TTC549 (cell line): ENCODE results near the gene NLRC5.
"Not testable (repeated sequence)": the region's sequence is repeated elsewhere in the genome, so short reads cannot be mapped to it uniquely, and the experiment has no call there.

ENCODE experiments used
- FAIRE-seq: peaks from 2 replicates; lab custom pipeline; 2012; peaks lifted over from hg19 to GRCh38; lab: Jason Lieb, UNC

NLRC5 gene

DNA sequence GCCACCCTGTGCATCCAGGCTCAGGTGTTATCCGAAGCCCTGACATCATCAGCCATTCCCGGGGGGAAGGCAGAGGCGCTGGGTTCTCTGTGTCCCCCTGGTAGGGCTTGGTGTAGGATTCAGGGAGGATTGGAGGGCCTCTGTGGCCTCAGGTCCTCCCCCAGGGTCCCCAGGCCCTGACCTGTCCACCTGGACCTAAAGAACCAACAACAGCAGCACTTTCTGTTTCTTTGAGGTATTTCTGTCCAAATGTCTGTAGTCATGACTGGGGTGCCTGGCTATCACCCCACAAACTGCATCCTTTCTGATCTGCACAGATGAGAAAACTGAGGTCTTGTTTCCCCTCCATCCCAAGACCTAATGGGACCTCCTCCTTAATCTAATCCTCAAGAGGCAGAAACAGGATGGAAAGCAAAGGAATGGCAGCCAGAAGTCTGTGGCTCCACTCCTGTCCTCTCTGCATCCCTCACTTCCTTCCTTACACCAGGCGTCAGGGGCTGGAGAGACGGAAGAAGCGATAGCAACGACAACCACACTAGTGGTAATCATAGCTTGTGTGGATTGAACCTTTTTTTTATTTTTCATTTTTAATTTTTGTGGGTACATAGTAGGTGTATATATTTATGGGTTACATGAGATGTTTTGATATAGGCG is 11.8 kb downstream of the NLRC5 start:
- FAIRE-seq, result no peak

DNA sequence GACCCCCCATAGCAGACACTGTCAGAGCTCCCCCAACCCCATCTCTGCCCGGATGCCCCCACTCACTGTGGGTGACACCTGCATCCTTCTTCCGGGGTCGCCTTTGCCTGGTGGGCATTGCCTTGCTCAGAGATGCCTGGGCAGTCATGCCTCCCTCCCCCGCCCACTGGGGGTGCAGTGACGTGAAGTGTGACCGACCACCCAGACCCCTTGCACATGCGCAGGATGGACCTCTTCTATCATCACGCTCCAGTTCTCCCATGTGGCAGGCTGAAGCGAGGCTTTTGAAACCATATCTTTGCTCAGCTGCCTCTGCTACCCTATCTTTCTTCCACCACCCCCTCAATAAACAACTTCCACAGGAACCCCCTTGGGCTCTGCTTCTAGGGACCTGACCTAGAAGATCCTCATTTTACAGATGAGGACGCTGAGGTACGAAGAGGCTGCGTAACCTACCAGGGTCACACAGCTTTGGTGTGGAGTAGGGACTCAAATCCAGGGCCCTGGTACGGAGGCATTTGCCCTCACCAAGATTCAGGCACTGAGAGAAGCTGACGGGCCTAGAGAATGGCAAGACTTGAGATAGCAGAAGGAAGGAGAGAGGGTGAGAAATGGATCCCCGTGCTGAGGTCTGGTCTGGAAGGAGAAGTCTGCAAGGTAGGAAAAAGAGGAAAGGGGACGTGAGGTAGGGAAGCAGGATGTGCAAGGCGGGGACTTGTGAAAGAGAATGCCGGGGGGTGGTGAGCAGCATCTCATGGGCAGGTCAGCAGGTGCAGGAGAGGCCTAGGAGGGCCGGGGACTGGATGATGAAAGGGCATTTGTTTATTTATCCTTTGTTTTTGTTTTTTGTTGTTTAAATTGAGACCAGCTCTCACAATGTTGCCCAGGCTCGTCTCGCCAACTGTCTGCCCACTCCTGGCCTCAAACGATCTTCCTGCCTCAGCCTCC is 14.4 kb downstream of the NLRC5 start:
- no peak for FAIRE-seq

DNA sequence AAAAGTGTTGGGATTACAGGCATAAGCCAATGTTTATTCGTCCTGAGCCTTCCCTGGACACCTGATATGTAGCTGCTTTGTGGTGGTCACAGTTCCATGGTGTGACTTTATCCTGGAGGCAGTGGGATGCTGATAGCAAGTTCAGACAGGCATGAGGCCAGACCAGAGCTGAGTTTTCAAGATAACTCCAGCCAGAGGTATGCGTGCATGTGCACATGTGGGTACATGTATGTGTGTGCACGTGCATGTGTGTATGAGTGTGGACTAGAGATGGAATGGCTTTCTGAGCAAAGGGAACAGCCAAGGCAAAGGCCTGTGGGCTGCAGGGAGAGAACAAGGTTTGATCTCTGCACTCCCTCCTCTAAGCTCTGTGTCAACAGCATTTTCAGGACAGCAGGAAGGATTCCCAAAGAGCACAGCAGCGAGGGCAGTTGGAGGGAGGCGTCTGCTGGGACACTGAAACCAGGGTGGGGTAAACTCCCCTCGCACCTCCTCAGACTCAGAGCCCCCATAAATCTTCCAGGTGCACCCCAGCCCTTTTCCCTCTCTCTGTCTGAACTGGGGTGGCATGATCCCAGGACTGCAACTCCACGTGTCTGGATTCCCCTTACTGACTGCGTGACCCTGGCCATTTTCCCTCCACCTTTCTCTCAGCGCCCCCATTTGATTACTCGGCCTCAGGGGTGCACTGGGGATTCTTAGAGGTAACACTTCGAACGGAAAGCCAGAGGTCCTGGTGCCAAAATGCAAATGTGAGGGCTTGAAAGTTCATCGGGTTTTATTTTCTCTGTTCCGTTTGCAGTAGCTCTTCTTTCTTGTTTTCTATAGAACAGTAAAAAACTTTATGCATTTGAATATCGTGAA is 15.3 kb downstream of the NLRC5 start:
- no peak for FAIRE-seq

DNA sequence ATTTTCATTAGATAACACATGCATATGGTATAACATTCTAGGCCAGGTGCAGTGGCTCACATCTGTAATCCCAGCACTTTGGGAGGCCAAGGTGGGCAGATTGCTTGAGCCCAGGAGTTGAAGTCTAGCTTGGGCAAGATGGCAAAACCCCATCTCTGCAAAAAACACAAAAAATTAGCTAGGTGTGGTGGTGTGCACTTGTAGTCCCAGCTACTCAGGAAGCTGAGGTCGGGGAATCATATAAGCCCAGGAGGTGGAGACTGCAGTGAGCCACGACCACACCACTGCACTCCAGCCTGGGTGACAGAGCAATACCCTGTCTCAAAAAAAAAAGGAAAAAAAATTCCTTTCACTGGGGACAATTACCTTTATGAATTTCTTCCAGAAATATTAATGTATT is 16.2 kb downstream of the NLRC5 start:
- not testable (repeated sequence) for FAIRE-seq

DNA sequence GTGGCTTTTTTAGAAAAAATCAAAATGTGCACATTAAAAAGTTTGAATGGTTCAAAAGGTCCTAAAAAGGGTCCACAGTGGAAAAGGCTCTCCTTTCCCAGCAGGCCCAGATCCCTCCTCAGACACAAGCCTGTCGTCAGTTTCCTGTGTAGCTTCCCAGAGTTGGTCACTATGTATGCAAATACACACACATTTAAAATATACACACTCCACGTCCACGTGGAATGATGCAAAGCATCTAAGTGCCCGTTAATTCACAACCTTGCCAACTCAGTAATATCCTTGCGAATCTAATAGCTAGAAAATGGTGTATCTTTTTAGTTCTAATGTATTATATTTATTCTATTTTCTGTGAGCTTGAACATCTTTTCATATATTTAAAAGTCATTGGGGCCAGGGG is 17.7 kb downstream of the NLRC5 start:
- no peak for FAIRE-seq

DNA sequence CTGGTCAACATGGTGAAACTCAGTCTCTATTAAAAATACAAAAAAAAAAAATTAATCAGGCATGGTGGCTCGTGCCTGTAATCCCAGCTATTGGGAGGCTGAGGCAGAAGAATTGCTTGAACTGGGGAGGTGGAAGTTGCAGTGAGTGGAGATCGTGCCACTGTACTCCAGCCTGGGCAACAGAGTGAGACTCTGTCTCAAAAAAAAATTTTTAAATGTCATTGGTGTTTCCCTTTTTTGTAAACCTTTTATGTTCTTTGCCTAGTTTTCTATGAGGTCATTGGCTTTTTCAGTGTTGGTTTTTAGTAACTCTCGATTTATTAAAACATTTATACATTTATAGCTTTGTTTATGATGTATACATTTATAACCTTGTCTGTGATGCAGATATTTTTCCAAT is 18.2 kb downstream of the NLRC5 start:
- FAIRE-seq, result no peak

DNA sequence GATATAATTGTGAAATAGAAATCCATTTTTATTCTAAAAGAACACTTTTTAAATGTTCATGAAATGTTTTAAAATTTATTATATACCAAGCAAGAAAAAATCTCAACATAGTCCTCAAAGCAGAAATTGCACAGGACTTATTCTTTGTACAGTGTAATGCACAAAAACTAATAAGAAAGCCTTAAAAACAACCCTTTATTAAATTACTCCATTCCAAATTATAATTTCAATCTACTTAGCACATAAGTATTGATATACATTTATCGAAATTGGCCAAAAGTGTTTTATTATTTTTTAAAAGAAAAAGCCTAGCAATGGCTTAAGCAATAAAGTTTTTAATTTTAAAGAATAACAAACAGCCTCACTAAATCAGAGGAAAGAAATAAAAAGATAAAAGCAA is 19.1 kb downstream of the NLRC5 start:
- FAIRE-seq, result no peak

DNA sequence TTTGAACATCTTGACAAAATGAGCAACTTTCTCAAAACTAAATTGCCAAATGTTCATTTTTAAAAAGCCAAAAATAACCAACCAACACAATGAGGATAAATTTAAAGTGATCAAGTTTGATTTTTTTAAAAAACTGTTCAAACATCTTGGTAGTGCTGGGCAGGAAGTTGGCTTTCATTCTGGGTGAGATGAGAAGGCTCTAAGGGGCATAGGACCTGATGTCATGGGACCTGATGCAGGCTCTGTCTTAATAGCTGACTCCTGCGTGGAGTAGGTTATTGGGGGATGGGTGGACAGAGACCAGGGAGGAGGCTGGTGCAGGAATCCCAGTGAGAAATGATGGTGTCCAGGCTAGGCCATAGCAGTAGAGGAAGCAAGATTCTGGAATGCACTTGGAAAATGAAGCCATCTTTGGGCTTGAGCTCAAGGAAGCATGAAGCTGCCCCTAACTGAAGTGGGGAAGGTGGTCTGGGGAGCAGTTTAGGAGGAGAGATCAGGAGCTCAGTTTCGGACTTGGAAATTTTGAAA is 20.4 kb downstream of the NLRC5 start:
- no peak for FAIRE-seq

DNA sequence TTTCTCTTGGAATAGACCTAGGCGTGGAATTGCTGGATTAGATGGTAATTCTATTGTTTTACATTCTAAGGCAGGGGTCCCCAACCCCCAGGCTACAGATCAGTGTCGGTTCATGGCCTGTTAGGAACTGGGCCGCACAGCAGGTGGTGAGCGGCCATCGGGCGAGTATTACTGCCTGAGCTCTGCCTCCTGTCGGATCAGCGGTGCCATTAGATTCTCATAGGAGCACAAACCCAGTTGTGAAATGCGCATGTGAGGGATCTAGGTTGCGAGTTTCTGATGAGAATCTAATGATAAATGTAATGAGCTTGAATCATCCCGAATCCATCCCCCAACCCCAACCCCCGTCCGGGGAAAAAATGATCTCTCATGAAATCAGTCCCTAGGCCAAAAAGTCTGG is 23.0 kb downstream of the NLRC5 start:
- FAIRE-seq, result no peak

DNA sequence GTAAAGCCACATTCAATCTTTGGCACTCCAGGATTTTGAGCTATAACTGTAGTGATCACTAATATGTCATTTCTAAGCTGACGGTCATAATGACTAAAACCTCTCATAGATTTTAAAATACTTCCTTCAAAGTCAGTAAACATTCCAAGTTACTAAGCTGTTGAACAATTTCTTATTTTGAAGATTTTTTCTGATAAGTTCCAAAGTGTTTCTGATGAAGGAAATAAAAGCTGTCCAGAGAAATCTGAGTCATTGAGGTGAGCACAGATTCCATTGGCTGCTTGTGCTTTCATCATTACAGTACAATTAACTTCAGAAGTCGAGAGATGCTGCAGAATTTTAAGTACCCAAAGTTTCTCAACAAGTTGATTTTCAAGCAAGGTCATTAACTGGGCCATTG is 23.9 kb downstream of the NLRC5 start:
- FAIRE-seq, result no peak

DNA sequence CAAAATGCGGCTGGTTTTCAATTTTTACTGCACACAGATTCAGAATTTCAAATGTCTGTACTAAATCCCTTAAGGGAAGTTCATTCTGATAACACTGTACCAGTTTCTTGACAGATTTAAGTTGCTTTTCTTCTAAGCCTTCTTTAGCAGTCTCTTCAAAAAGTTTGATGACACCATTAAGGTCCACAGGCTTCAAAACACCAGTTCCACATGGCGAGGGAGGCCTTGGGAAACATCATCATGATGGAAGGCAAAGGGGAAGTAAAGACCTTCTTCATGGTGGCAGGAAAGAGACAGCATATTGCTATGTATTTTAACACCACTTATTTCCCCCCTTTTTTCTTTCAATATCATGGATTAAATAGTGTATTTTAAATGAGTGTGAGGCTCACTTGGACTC is 24.5 kb downstream of the NLRC5 start:
- no peak for FAIRE-seq

DNA sequence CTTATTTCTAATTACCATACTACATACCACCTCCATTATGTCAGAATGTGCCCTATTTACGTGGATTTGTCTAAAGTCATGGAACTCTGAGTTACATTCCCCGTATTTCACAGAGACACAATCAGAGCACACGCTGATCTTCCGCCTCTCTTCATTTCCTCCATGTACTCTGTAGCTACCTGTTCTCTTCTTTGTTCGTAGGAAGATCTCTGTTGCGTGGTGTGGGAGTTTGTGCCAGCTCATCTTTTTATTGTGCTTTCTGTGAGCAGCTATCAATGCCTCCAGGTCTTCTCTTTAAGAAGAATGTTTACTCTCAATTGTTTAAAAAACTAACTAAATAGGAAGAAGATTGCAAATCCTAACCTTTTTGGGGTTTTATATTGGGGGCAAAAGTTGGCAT is 26.9 kb downstream of the NLRC5 start:
- FAIRE-seq, result no peak

DNA sequence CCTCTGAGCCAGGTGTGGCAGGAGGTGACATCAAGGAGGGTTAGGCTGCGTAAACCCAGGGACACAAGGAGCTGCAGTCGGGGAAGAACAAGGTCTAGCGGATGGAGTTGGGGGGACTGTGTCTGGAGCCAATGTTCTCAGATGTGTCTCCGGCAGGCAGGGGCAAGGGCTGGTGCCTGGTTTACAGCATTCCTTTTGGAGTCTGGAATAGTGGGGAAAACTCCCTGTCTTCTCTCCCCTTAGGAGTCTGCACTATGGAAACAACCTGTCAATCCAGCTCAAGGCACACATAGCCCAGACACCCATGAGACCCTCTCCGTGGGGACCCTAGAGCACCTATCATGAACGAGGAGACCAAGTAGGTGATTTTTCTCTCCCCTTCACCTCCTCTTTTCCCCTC is 27.5 kb downstream of the NLRC5 start:
- no peak for FAIRE-seq

DNA sequence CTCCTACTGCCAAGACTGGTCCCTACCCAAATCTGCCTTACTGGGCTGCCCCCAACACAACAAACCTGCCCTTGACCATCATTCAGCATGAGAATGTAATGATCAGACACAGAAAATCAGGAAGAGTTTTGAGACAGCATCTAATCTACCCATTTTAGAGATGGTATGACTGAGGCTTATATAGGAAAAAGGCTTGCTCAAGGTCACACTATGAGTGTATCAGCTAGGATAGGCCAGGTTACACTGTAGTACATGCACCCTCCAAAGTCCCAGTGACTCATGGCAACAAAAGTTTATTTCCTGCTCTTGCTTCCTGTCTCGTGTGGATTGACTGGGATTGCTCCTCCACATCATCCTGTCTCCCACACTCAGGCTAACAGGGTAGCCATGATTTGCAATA is 27.9 kb downstream of the NLRC5 start:
- no peak for FAIRE-seq

DNA sequence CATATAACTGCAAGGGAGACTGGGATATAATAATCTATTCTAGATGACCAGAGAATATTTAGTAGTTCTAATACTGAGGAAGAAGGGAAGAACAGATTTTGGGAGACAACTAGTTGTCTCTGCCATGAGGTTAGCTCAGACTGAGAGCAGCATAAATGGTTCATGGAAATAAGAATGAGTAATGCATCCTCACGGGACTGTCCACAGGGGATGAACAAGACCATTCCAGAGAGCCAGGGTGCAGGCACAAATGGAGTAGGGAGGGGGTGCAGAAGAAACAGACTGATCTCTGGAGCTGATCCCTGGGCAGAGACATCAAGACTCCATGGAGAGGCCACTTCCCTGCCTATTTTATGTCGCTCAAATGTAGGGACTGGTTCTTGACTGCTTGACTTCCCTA is 30.4 kb downstream of the NLRC5 start:
- no peak for FAIRE-seq

DNA sequence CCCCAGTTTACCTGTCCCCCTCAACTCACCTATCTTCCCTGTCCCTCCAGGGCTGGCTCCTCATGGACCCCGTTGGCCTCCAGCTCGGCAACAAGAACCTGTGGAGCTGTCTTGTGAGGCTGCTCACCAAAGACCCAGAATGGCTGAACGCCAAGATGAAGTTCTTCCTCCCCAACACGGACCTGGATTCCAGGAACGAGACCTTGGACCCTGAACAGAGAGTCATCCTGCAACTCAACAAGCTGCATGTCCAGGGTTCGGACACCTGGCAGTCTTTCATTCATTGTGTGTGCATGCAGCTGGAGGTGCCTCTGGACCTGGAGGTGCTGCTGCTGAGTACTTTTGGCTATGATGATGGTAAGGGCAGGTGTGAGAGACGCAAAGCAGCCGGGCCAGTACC is 31.3 kb downstream of the NLRC5 start:
- no peak for FAIRE-seq

DNA sequence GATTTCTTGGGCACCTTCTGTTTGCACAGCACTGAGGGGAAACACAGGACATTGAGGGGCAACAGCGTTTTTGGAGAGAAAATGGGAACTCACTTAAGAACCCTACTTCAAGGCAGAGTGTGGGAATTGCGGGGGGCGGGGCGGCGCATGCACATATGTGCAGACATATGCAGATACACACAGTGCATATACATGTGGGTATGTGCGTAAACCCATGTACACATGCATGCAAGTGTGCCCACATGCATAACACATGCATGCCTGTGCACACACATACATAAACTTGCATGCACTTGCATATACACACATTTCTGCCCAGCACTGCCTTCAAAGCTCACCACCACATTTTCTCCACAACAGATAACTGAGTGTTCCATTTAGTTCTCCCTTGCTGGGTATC is 32.4 kb downstream of the NLRC5 start:
- no peak for FAIRE-seq

DNA sequence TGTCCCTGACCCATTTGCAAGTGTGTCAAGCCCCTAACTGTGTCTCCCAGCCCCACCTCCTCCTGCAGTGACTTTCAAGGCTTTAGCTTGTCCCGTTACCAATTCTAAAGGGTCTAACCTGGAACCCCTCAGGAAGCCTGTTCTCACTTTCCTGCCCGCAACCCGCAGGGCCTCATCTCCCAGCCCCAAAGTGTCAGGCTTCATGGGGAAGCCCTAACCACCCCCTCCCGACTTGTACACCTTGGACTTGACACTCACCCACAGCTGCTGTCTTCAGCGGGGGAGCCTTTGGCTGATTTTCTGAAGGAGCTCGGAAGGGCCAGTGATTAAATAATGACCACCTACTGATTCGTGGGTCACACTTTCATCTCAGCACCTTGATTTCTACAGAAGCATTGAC is 33.1 kb downstream of the NLRC5 start:
- no peak for FAIRE-seq

DNA sequence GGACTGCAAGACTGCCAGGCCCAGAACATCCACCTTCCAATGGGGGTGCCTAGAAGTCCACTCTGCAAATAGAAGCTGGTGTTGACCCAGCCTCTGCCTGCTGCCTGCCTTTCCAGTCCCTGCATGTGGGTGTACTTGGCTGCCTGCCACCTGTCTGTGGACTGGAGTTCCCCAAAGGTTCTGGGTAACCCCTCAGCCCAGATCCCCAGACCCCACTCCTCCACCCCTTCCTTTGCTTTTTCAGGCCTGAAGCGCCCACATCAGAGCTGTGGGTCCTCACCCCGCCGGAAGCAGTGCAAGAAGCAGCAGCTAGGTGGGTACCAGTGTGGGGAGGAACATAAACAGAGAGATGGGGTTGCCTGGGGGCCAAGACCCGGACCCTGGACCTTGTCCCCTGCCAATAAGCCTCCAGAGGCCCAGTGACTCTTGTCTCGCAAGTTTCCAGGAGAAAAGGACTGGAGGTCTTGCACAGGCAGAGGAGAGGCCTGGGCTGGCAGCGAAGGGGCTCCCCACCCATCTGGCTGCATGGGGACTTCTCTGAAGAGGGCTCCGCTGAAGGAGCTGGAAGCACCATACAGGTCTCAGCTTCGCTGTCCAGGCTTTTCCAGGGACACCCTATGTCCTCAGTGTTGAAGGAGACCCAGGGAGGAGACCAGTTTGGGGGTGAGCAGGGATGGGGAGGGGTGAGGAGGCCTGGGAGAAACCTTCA is 34.3 kb downstream of the NLRC5 start:
- no peak for FAIRE-seq

DNA sequence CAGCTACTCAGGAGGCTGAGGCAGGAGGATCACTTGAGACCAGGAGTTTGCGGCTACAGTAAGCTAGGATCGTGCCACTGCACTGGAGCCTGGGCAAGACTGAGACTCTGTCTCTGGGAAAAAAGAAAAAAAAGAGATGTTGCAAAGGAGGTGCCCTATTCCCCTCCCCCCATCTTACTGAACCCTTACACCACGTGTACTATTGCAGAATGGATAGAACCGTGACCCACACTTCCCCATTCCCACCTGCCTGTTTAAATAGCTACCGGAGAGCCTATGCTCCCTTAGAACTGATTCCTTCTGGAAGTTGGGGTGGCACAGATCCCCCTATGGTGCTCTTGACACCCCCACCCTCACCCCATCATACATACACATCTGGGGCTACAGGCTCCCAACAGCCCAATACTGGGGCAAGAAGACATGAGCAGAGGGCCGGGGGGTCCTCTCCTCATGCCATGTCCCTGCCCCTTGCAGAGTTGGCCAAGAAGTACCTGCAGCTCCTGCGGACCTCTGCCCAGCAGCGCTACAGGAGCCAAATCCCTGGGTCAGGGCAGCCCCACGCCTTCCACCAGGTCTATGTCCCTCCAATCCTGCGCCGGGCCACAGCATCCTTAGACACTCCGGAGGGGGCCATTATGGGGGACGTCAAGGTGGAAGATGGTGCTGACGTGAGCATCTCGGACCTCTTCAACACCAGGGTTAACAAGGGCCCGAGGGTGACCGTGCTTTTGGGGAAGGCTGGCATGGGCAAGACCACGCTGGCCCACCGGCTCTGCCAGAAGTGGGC is 35.7 kb downstream of the NLRC5 start:
- no peak for FAIRE-seq
